Caco-2 (cell line): ENCODE data around the gene VAMP2. TPM values are rescaled to one million over a fixed set of nuclear protein-coding genes. Genes with fewer than 3 reads are reported as not detected.

Experiments used
- BruUV-seq: library from RNA; stranded (reverse); fragments of 400-500 nt; replicated peaks from 2 replicates; lab custom pipeline; 2021; lab: Mats Ljungman, UMichigan
- CTCF ChIA-PET: fragments of 300-600 bp; sonication (Branson Sonifier 250); formaldehyde crosslinking; loops from one replicate; lab custom pipeline; 2022; ENCODE audit warnings: antibody characterized with exemption; lab: Charles Lee
- POLR2A ChIA-PET: fragments of 300-600 bp; sonication (Branson Sonifier 250); formaldehyde crosslinking; loops from one replicate; lab custom pipeline; 2022; ENCODE audit warnings: antibody characterized with exemption; lab: Charles Lee
- DNase-seq, 2 experiments: peaks; one replicate each; pipeline versions ENCODE4 v3.0.0 to v3.0.0-alpha.2; 2020 to 2022
- H3K27me3 ChIP-seq: replicated peaks from 2 replicates; pipeline ENCODE4 v1.6.0; 2011; ENCODE audit warnings: low read length; ENCODE audit not compliant: control insufficient read depth, insufficient read depth
- H3K36me3 ChIP-seq: 2 replicates; pipeline ENCODE4 v1.5.1; 2011; ENCODE audit warnings: low read length; ENCODE audit not compliant: control insufficient read depth, insufficient read depth
- H3K4me1 ChIP-seq: fragments of 250-450 bp; sonication (Bioruptor Pico); 2 replicates; pipeline ENCODE4 v1.5.1; 2020; ENCODE audit warnings: mild to moderate bottlenecking
- H3K4me3 ChIP-seq: 2 replicates; pipeline ENCODE4 v1.5.1; 2011; ENCODE audit warnings: low read depth, mild to moderate bottlenecking, control low read depth, low read length
- H3K9me3 ChIP-seq: fragments of 250-450 bp; sonication (Bioruptor Pico); 2 replicates; pipeline ENCODE4 v1.5.1; 2020; ENCODE audit warnings: mild to moderate bottlenecking, moderate library complexity
- H3K27ac Mint-ChIP-seq: one replicate; pipeline ENCODE4 v1.8.0; 2022; ENCODE audit warnings: mixed read lengths; ENCODE audit not compliant: unreplicated experiment
- H3K27me3 Mint-ChIP-seq: one replicate; pipeline ENCODE4 v1.8.0; 2022; ENCODE audit warnings: mixed read lengths; ENCODE audit not compliant: insufficient read depth, unreplicated experiment
- H3K36me3 Mint-ChIP-seq: one replicate; pipeline ENCODE4 v1.8.0; 2022; ENCODE audit warnings: mild to moderate bottlenecking, mixed read lengths; ENCODE audit not compliant: insufficient read depth, unreplicated experiment
- H3K4me1 Mint-ChIP-seq: one replicate; pipeline ENCODE4 v1.8.0; 2022; ENCODE audit warnings: low read depth, mixed read lengths; ENCODE audit not compliant: unreplicated experiment
- H3K4me3 Mint-ChIP-seq: one replicate; pipeline ENCODE4 v1.8.0; 2022; ENCODE audit warnings: mild to moderate bottlenecking, moderate library complexity, mixed read lengths; ENCODE audit not compliant: unreplicated experiment
- H3K9me3 Mint-ChIP-seq: one replicate; pipeline ENCODE4 v1.8.0; 2022; ENCODE audit warnings: mixed read lengths; ENCODE audit not compliant: unreplicated experiment
- intact Hi-C: fragments of 100-400 bp; cut with micrococcal nuclease; formaldehyde crosslinking; loops from one replicate; pipeline ENCODE4 v1.10.0; 2022; ENCODE audit not compliant: unreplicated experiment
- total RNA-seq: library from RNA; stranded (reverse); gene quantifications from 2 replicates; pipeline ENCODE4 v1.2.3, GENCODE V29; 2022
- TF ChIP-seq, protein P1 (sequence below), 2 experiments: fragments of 200-600 bp in 1 of 2; IDR thresholded peaks; 1 replicate in 1 of 2; 2 replicates in 1 of 2; pipeline versions ENCODE4 v1.5.1 to v1.8.0; 2011 to 2022; ENCODE audit warnings: antibody characterized with exemption in 1 of 2, control low read depth in 1 of 2, inconsistent platforms in 1 of 2, low read depth in 1 of 2, low read length in 1 of 2, mild to moderate bottlenecking in 1 of 2, moderate library complexity in 1 of 2; ENCODE audit not compliant: insufficient read depth in 1 of 2, severe bottlenecking in 1 of 2, unreplicated experiment in 1 of 2

Gene VAMP2
- total RNA-seq, 1 experiment from 2014 or later = 10.5 TPM

DNA sequence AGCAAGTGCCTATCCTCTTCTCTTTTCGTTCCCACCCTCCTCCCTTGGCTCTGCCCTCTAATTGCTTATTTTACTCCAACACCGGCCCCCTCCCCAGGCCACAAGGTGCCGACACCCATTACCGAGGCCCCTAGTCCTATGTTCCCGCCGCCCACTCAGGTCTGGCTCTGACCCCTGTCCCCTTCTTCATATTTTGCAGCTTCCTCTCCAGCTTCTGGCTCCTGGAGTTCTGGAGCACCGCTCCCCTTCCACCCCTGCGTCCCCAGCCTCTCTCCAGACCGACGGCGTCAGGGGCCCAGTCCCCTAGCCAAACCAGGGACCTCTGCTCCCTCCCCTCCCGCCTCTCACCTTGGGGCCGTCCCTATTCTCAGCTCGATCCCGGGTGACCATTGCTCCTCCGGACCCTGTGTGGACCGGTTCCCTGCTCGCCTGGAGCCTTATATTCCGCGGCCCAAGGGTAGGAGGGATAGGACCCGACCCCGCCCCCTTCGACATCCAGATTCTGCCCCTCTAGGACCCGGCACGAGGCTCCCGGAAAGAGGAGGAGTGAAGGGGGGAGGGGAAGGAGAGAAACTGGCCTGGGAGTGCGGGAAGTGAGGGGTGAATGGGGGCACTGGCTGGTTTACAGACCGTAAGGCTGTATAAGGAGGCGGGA, 38.9 kb downstream of the VAMP2 start, which contains the start of gene HES7:
Gene HES7, minus strand, starts transcription at position 412 of the 655 bp plus-strand sequence. Its CDS starts 22 bp downstream, at position 390.
- H3K27me3 Mint-ChIP-seq = peaks cover 2% of the 10 kb centered on the region
- CTCF ChIA-PET = interaction anchor here (0.7 kb wide), 1 partner anchor 99 kb away, joined by 3 read pairs; no protein-coding TSS in a partner anchor
- peaks cover 56% of the 10 kb centered on the region for H3K36me3 Mint-ChIP-seq

DNA sequence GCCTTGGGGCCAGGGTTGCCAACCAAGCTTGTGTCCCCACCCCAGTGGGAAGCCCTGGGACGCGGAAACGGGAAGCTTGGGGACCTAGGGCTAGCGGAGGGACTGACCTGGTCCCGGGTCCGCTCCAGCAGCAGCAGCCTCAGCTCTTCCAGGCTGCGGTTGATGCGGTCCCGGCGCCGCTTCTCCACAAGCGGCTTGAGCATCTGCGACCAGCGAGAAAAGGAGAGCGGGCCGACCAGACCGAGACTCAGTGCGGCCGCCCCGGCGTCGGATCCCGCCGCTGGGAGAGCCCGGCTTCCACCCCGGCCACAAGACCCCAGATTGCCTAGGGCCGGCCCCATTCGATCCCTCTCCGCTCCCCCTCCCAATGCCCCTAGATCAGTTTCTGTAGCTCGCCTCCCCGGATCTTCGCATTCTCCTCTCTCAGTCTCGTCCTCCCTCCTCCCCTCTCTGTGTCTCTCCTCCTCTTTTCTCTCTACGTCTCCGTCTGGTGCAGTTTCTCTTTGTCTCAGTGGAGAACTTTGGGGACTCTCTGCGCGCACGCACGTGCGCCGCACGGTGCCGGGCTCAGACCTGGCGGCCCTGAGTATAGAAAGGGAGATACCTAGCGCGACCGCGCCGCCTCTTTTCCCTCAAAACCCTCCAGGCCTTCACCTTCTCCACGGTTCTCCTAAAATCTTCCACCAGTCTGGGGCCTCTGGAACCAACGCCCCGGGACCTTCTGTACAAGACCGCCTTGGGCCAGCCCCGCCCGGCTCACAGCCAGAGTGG, 39.6 kb downstream of the VAMP2 start:
- H3K4me1 ChIP-seq = no peaks in the 10 kb centered on the region; the same call in 1 of the 2 replicates

More for the DNA sequence above, 38.9 kb downstream of the VAMP2 start, which contains the start of gene HES7:
- H3K9me3 ChIP-seq = no peaks in the 10 kb centered on the region
- no peaks in the 10 kb centered on the region; the same call in 1 of the 2 replicates for H3K27me3 ChIP-seq
- no TSS peak for BruUV-seq
- H3K36me3 ChIP-seq = no peaks in the 10 kb centered on the region
- H3K4me3 Mint-ChIP-seq = peak within 1 kb of the TSS; percentile 87
- H3K4me1 ChIP-seq = no peaks in the 10 kb centered on the region; the same call in 1 of the 2 replicates
- TF ChIP-seq, protein P1, sequence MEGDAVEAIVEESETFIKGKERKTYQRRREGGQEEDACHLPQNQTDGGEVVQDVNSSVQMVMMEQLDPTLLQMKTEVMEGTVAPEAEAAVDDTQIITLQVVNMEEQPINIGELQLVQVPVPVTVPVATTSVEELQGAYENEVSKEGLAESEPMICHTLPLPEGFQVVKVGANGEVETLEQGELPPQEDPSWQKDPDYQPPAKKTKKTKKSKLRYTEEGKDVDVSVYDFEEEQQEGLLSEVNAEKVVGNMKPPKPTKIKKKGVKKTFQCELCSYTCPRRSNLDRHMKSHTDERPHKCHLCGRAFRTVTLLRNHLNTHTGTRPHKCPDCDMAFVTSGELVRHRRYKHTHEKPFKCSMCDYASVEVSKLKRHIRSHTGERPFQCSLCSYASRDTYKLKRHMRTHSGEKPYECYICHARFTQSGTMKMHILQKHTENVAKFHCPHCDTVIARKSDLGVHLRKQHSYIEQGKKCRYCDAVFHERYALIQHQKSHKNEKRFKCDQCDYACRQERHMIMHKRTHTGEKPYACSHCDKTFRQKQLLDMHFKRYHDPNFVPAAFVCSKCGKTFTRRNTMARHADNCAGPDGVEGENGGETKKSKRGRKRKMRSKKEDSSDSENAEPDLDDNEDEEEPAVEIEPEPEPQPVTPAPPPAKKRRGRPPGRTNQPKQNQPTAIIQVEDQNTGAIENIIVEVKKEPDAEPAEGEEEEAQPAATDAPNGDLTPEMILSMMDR (IDR thresholded peaks at IDR 0.05; ENCODE audit: insufficient read depth in 1 of 2, low read depth in 1 of 2, low read length in 1 of 2, severe bottlenecking in 1 of 2, unreplicated experiment in 1 of 2) = no peak
- no peaks in the 10 kb centered on the region for H3K9me3 Mint-ChIP-seq
- intact Hi-C loops = loop anchor here (2.0 kb wide), 2 partner anchors 15 to 35 kb away; no protein-coding TSS in a partner anchor
- no peak within 1 kb of the TSS for H3K27ac Mint-ChIP-seq
- no peak for DNase-seq
- peaks cover 44% of the 10 kb centered on the region for H3K4me1 Mint-ChIP-seq
- POLR2A ChIA-PET = interaction anchor here (0.8 kb wide), 1 partner anchor 33 kb away, joined by 3 read pairs; no protein-coding TSS in a partner anchor
- peak within 1 kb of the TSS; percentile 37 for H3K4me3 ChIP-seq

More for the DNA sequence above, 39.6 kb downstream of the VAMP2 start:
- Mint-ChIP-seq H3K4me1 (peaks cover 44% of the 10 kb centered on the region), H3K9me3 (no peaks in the 10 kb centered on the region), H3K4me3 (peak overlapping the region; percentile 87), H3K27ac (no peak overlapping the region), H3K27me3 (peaks cover 2% of the 10 kb centered on the region), H3K36me3 (peaks cover 63% of the 10 kb centered on the region)
- no TSS peak for BruUV-seq
- CTCF ChIA-PET = interaction anchor here (0.7 kb wide), 1 partner anchor 100 kb away, joined by 3 read pairs; no protein-coding TSS in a partner anchor
- POLR2A ChIA-PET = no interaction called here
- Histone ChIP-seq H3K4me3 (peak overlapping the region; percentile 37), H3K9me3 (no peaks in the 10 kb centered on the region), H3K27me3 (no peaks in the 10 kb centered on the region; the same call in 1 of the 2 replicates), H3K36me3 (no peaks in the 10 kb centered on the region)
- intact Hi-C loops = no loop called here
- TF ChIP-seq, protein P1 (IDR thresholded peaks at IDR 0.05; ENCODE audit: insufficient read depth in 1 of 2, low read depth in 1 of 2, low read length in 1 of 2, severe bottlenecking in 1 of 2, unreplicated experiment in 1 of 2) = no peak
- DNase-seq = no peak
